Lower lobe of right lung (tissue), 2 donors: Measurements from ENCODE around the gene CPPED1. TPM values are rescaled to one million over a fixed set of nuclear protein-coding genes. Genes with fewer than 3 reads are reported as not detected.

Source experiments
- ATAC-seq, 2 donors: fragments of 200-7000 bp; cut with Tn5 transposase; one replicate each; pipeline ENCODE4 v1.9.1; 2020 to 2022; ENCODE audit warnings: mild to moderate bottlenecking in 2 of 2, moderate library complexity in 2 of 2
- DNase-seq: peaks from one replicate; pipeline ENCODE4 v3.0.0-alpha.2; 2020
- H3K27ac ChIP-seq: fragments of 200-600 bp; one replicate; pipeline ENCODE4 v1.8.0; 2022
- H3K27me3 ChIP-seq: fragments of 200-600 bp; one replicate; pipeline ENCODE4 v1.8.0; 2022; ENCODE audit warnings: low read depth
- H3K36me3 ChIP-seq: fragments of 200-600 bp; one replicate; pipeline ENCODE4 v1.8.0; 2022; ENCODE audit warnings: mild to moderate bottlenecking
- H3K4me1 ChIP-seq: fragments of 200-600 bp; one replicate; pipeline ENCODE4 v1.8.0; 2022
- H3K4me3 ChIP-seq: fragments of 200-600 bp; one replicate; pipeline ENCODE4 v1.8.0; 2022; ENCODE audit warnings: mild to moderate bottlenecking
- H3K9me3 ChIP-seq: fragments of 200-600 bp; one replicate; pipeline ENCODE4 v1.8.0; 2022
- CTCF ChIP-seq: fragments of 200-600 bp; IDR thresholded peaks from one replicate; pipeline ENCODE4 v1.8.0; 2022; ENCODE audit warnings: antibody characterized with exemption, mild to moderate bottlenecking
- intact Hi-C: fragments of 100-400 bp; cut with DNase I; formaldehyde crosslinking; loops from one replicate; pipeline ENCODE4 v1.11.0; 2022
- total RNA-seq: library from RNA; stranded (reverse); fragmentation: NEBNext Ultra II Directional; extraction: Animal tissue kit (Norgen Biotek cat#: 25700); gene quantifications from one replicate; pipeline ENCODE4 v1.2.1, GENCODE V29; 2021
- donor health status: DM: no; HTN: yes; CAD: no; lungs with severe emphysema.

The CPPED1 gene
- total RNA-seq, 1 donor from 2014 or later, result 33.0 TPM

- TF ChIP-seq CTCF, result no peak
- Histone ChIP-seq H3K4me1 (no peaks in the 10 kb centered on the region), H3K27ac (no peak overlapping the region), H3K27me3 (no peaks in the 10 kb centered on the region), H3K9me3 (no peaks in the 10 kb centered on the region), H3K36me3 (no peaks in the 10 kb centered on the region), H3K4me3 (no peak overlapping the region)
- ATAC-seq, result no peak
- intact Hi-C loops, result no loop called here
- no peak for DNase-seq
Observed at GRCh38 chr16:12764813-12765488, 38.7 kb downstream of the CPPED1 start.

- intact Hi-C loops, result no loop called here
- no peak for ATAC-seq
- Histone ChIP-seq H3K36me3 (no peaks in the 10 kb centered on the region), H3K27me3 (no peaks in the 10 kb centered on the region), H3K4me3 (no peak overlapping the region), H3K9me3 (no peaks in the 10 kb centered on the region), H3K27ac (no peak overlapping the region), H3K4me1 (peaks cover 3% of the 10 kb centered on the region)
- TF ChIP-seq CTCF, result no peak
- no peak for DNase-seq
Observed at GRCh38 chr16:12763517-12763916, 40.2 kb downstream of the CPPED1 start.

- no peak overlapping the region for H3K27ac ChIP-seq
- no peaks in the 10 kb centered on the region for H3K36me3 ChIP-seq
- intact Hi-C loops, result no loop called here
- H3K4me3 ChIP-seq, result no peak overlapping the region
- TF ChIP-seq CTCF, result no peak
- no peaks in the 10 kb centered on the region for H3K27me3 ChIP-seq
- DNase-seq (no peak), ATAC-seq (no peak)
- H3K4me1 ChIP-seq, result peaks cover 16% of the 10 kb centered on the region
- H3K9me3 ChIP-seq, result no peaks in the 10 kb centered on the region
Observed at GRCh38 chr16:12760819-12761611, 42.7 kb downstream of the CPPED1 start.

- H3K4me1 ChIP-seq, result peaks cover 16% of the 10 kb centered on the region
- H3K4me3 ChIP-seq, result no peak overlapping the region
- intact Hi-C loops, result no loop called here
- no peak for ATAC-seq
- H3K9me3 ChIP-seq, result no peaks in the 10 kb centered on the region
- no peak for TF ChIP-seq CTCF
- no peaks in the 10 kb centered on the region for H3K36me3 ChIP-seq
- no peak for DNase-seq
- no peaks in the 10 kb centered on the region for H3K27me3 ChIP-seq
- H3K27ac ChIP-seq, result no peak overlapping the region
Observed at GRCh38 chr16:12758670-12759558, 44.8 kb downstream of the CPPED1 start.

GRCh38 chr16:12758031-12758669 is 45.5 kb downstream of the CPPED1 start:
- H3K4me3 ChIP-seq, result no peak overlapping the region
- peaks cover 16% of the 10 kb centered on the region for H3K4me1 ChIP-seq
- ATAC-seq (no peak), DNase-seq (no peak)
- TF ChIP-seq CTCF, result no peak
- H3K36me3 ChIP-seq, result no peaks in the 10 kb centered on the region
- H3K9me3 ChIP-seq, result no peaks in the 10 kb centered on the region
- no peak overlapping the region for H3K27ac ChIP-seq
- no peaks in the 10 kb centered on the region for H3K27me3 ChIP-seq
- intact Hi-C loops, result no loop called here
